Mammary epithelial cell (primary cell): ENCODE data around the gene ZNF547.

Source experiments
- EZH2 ChIP-seq: IDR thresholded peaks from 2 replicates; pipeline ENCODE4 v1.6.1; 2012; ENCODE audit warnings: low read length, inconsistent platforms, borderline replicate concordance
- TF ChIP-seq, protein P1 (sequence below), 2 donors: IDR thresholded peaks in 1 of 2; conservative IDR thresholded peaks in 1 of 2; 2 replicates each; pipeline ENCODE4 v1.5.1; 2011 to 2012; ENCODE audit warnings: inconsistent platforms in 2 of 2, low read length in 2 of 2, mild to moderate bottlenecking in 2 of 2, control low read depth in 1 of 2, low read depth in 1 of 2; ENCODE audit not compliant: insufficient read depth in 1 of 2; ENCODE audit errors: extremely low read depth in 1 of 2

DNA sequence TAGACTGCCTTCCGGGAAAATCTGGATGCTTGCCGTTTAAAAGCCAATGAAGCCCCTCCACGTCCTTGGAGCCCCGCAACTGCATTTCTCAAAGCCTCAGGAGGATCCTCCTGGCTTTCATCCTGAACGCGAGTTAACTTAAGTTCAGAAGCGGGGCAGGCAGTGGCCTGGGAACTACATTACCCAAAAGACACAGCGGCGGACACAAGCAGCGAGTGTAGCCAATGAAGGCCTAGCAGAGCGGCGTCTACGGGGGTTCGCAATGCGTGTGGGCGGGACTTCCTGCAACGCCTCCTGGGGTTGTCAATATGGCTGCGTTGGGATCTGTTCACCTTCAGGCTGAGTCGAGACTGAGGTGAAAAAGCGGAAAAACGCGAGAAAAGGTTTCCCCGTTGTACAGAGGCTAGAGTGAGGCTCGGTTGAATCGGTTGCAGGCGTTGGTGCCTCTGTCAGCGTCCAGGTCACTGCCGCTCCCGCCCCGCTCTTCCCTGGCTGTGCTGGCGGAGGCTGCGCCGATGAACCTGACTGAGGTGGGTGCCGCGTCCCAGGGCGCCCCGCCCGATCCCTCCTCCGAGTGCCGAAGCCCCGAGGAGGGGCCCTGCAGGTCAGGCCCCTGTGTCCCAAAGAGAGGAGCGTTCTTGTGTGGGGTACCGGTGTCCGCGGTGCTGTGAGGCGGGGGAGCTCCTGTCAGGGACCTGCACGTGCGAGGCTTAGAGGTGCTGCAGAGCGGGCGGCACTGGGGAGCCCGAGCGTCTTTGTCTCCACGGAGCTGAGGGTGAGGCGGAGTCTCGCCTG lies 47.7 kb downstream of the ZNF547 start, which contains the start of gene ZNF17:
- TF ChIP-seq, protein P1, sequence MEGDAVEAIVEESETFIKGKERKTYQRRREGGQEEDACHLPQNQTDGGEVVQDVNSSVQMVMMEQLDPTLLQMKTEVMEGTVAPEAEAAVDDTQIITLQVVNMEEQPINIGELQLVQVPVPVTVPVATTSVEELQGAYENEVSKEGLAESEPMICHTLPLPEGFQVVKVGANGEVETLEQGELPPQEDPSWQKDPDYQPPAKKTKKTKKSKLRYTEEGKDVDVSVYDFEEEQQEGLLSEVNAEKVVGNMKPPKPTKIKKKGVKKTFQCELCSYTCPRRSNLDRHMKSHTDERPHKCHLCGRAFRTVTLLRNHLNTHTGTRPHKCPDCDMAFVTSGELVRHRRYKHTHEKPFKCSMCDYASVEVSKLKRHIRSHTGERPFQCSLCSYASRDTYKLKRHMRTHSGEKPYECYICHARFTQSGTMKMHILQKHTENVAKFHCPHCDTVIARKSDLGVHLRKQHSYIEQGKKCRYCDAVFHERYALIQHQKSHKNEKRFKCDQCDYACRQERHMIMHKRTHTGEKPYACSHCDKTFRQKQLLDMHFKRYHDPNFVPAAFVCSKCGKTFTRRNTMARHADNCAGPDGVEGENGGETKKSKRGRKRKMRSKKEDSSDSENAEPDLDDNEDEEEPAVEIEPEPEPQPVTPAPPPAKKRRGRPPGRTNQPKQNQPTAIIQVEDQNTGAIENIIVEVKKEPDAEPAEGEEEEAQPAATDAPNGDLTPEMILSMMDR (conservative IDR thresholded peaks at IDR 0.05 in 1 of 2, IDR thresholded peaks at IDR 0.05 in 1 of 2; ENCODE audit: extremely low read depth in 1 of 2, insufficient read depth in 1 of 2, low read depth in 1 of 2, low read length in 2 of 2) = no peak
- TF ChIP-seq EZH2 = no peak
